Endothelial cell (in vitro differentiated cells): ENCODE data around the gene ETV4. TPM values are rescaled to one million over a fixed set of nuclear protein-coding genes. Genes with fewer than 3 reads are reported as not detected.

ENCODE experiments used
- DNase-seq: peaks from one replicate; pipeline ENCODE4 v3.0.0; 2021; ENCODE audit warnings: low spot score
- H3K27ac Mint-ChIP-seq: one replicate; pipeline ENCODE4 v1.8.0; 2021; ENCODE audit warnings: mixed read lengths, inconsistent platforms; ENCODE audit not compliant: unreplicated experiment
- H3K27me3 Mint-ChIP-seq: one replicate; pipeline ENCODE4 v1.8.0; 2021; ENCODE audit warnings: mild to moderate bottlenecking, moderate library complexity, mixed read lengths, inconsistent platforms; ENCODE audit not compliant: unreplicated experiment
- H3K36me3 Mint-ChIP-seq: one replicate; pipeline ENCODE4 v1.8.0; 2021; ENCODE audit warnings: mild to moderate bottlenecking, low read depth, mixed read lengths, inconsistent platforms; ENCODE audit not compliant: unreplicated experiment
- H3K4me1 Mint-ChIP-seq: one replicate; pipeline ENCODE4 v1.8.0; 2021; ENCODE audit warnings: mild to moderate bottlenecking, mixed read lengths, inconsistent platforms; ENCODE audit not compliant: unreplicated experiment
- H3K4me3 Mint-ChIP-seq: one replicate; pipeline ENCODE4 v1.8.0; 2021; ENCODE audit warnings: mild to moderate bottlenecking, mixed read lengths, inconsistent platforms; ENCODE audit not compliant: unreplicated experiment
- H3K9me3 Mint-ChIP-seq: one replicate; pipeline ENCODE4 v1.8.0; 2021; ENCODE audit warnings: mixed read lengths, inconsistent platforms; ENCODE audit not compliant: unreplicated experiment
- CTCF ChIP-seq: fragments of 200-600 bp; sonication (generic); IDR thresholded peaks from one replicate; pipeline ENCODE4 v1.5.0; 2021; ENCODE audit warnings: antibody characterized with exemption; ENCODE audit not compliant: unreplicated experiment
- total RNA-seq: library from RNA; stranded (reverse); fragmentation: NEBNext Ultra II Directional; extraction: Animal tissue kit (Norgen Biotek cat#: 25700); gene quantifications from one replicate; pipeline ENCODE4 v1.2.1, GENCODE V29; 2021; ENCODE audit not compliant: unreplicated experiment

Gene ETV4
- total RNA-seq, 1 donor from 2014 or later, result 37.1 TPM

- H3K4me1 Mint-ChIP-seq, result peaks cover 4% of the 10 kb centered on the region
- TF ChIP-seq CTCF, result no peak
- H3K36me3 Mint-ChIP-seq, result no peaks in the 10 kb centered on the region
- no peak overlapping the region for H3K27ac Mint-ChIP-seq
- H3K4me3 Mint-ChIP-seq, result no peak overlapping the region
- no peaks in the 10 kb centered on the region for H3K9me3 Mint-ChIP-seq
- DNase-seq, result no peak
- H3K27me3 Mint-ChIP-seq, result peaks cover 3% of the 10 kb centered on the region
These were observed 42.7 kb upstream of the ETV4 start for GRCh38 chr17:43588664-43589435.

- Mint-ChIP-seq H3K4me3 (no peak overlapping the region), H3K4me1 (peaks cover 4% of the 10 kb centered on the region), H3K27ac (no peak overlapping the region), H3K9me3 (no peaks in the 10 kb centered on the region), H3K36me3 (no peaks in the 10 kb centered on the region), H3K27me3 (peaks cover 5% of the 10 kb centered on the region)
- DNase-seq, result no peak
- TF ChIP-seq CTCF, result no peak
These were observed 42.0 kb upstream of the ETV4 start for GRCh38 chr17:43588121-43588520.

GRCh38 chr17:43587647-43588046, 41.5 kb upstream of the ETV4 start:
- DNase-seq, result no peak
- peaks cover 5% of the 10 kb centered on the region for H3K27me3 Mint-ChIP-seq
- H3K27ac Mint-ChIP-seq, result no peak overlapping the region
- H3K4me1 Mint-ChIP-seq, result peaks cover 4% of the 10 kb centered on the region
- H3K4me3 Mint-ChIP-seq, result no peak overlapping the region
- no peaks in the 10 kb centered on the region for H3K9me3 Mint-ChIP-seq
- TF ChIP-seq CTCF, result no peak
- no peaks in the 10 kb centered on the region for H3K36me3 Mint-ChIP-seq

- H3K27me3 Mint-ChIP-seq, result peaks cover 5% of the 10 kb centered on the region
- H3K4me1 Mint-ChIP-seq, result peaks cover 2% of the 10 kb centered on the region
- DNase-seq, result no peak
- no peak overlapping the region for H3K27ac Mint-ChIP-seq
- H3K36me3 Mint-ChIP-seq, result no peaks in the 10 kb centered on the region
- no peak overlapping the region for H3K4me3 Mint-ChIP-seq
- no peak for TF ChIP-seq CTCF
- no peaks in the 10 kb centered on the region for H3K9me3 Mint-ChIP-seq
These were observed 38.5 kb upstream of the ETV4 start for GRCh38 chr17:43584666-43585102.

- no peak for TF ChIP-seq CTCF
- DNase-seq, result no peak
- Mint-ChIP-seq H3K4me3 (no peak overlapping the region), H3K9me3 (no peaks in the 10 kb centered on the region), H3K4me1 (peaks cover 15% of the 10 kb centered on the region), H3K27ac (no peak overlapping the region), H3K27me3 (peaks cover 5% of the 10 kb centered on the region), H3K36me3 (no peaks in the 10 kb centered on the region)
These were observed 37.2 kb upstream of the ETV4 start for GRCh38 chr17:43583332-43583731.
